ENCODE results near the gene HSPA13. TPM values are rescaled to one million over a fixed set of nuclear protein-coding genes. Genes with fewer than 3 reads are reported as not detected.

HSPA13 gene
- total RNA-seq, 1 donor from 2014 or later = 40.9 TPM

DNA sequence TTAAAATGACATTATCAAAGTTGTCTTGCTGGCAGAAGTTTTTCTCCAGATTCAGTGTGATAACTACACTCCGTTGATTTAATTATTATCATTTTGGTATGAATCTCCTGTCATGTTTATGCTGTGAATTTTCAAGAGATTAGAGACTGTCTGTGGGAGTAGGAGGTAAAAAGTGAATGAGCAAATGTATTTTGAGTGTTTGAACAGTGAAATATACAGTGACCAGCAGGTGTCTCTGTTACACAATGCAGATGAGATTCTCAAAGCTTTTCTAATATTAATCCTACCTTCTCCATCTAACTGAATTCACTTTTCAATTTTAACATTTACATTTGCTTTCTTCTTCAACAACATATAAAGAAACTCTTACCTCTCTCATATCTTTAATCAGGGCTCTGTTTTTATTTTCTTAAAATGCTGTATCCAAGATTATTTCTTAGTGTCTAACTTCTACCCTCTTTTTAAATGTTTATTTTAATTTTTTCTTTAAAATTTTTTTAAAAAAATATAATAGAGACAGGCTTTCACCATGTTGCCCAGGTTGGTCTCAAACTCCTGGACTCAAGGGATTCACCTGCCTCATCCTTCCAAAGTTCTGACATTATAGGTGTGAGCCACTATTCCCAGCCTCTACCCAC is 20.9 kb upstream of the HSPA13 start:
- peak; percentile 80 for TF ChIP-seq CTCF (conservative IDR thresholded peaks at IDR 0.05)
- H3K36me3 Mint-ChIP-seq (ENCODE audit: low read depth) = no peaks in the 10 kb centered on the region
- no peaks in the 10 kb centered on the region for H3K27me3 Mint-ChIP-seq (ENCODE audit: low read depth)
- H3K4me1 Mint-ChIP-seq = peaks cover 4% of the 10 kb centered on the region
- H3K27ac Mint-ChIP-seq (ENCODE audit: unreplicated experiment) = no peak overlapping the region
- DNase-seq (ENCODE audit: low read depth, low spot score) = no peak
- no peak overlapping the region for H3K4me3 Mint-ChIP-seq
- H3K9me3 Mint-ChIP-seq = peaks cover 2% of the 10 kb centered on the region

DNA sequence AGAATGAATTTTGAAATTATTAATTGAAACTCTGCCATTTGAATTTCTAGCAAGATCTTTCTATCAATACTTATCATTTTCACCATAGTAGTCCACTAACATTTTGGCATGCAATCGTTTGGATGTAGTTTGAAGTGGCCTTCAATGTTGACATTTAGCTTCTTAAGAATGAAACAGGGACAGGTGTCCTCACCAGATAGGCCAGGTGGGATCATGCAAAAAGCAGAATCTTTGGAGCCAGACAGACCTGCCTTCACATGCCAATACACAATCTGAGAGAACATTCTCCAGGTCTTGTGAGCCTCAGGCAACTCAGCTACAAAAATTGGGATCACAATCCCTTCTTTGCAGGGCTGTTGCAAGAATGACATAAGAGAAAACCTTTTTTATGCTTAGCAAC is 18.3 kb upstream of the HSPA13 start:
- H3K27me3 Mint-ChIP-seq (ENCODE audit: low read depth) = no peaks in the 10 kb centered on the region
- no peak for DNase-seq (ENCODE audit: low read depth, low spot score)
- H3K4me3 Mint-ChIP-seq = no peak overlapping the region
- no peak overlapping the region for H3K27ac Mint-ChIP-seq (ENCODE audit: unreplicated experiment)
- H3K9me3 Mint-ChIP-seq = peaks cover 2% of the 10 kb centered on the region
- H3K4me1 Mint-ChIP-seq = peaks cover 4% of the 10 kb centered on the region
- TF ChIP-seq CTCF (conservative IDR thresholded peaks at IDR 0.05) = no peak
- H3K36me3 Mint-ChIP-seq (ENCODE audit: low read depth) = no peaks in the 10 kb centered on the region

DNA sequence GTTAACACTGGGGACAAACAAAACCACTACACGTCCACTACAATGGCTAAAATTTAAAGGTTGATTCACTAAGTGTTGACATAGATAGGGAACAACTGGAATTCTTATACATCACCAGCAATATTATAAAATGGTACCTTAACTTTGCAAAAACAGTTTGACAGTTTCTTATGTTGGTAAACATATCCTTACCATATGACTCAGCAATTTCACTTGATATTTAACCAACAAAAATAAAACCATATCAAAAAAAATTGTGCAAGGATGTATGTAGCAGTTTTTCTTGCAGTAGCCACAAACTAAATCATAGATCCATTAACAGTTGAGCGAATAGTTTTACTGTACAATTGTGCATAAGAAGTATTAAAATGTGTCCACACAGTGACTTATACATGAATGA is 5.3 kb upstream of the HSPA13 start:
- Mint-ChIP-seq H3K4me1 (peaks cover 11% of the 10 kb centered on the region), H3K4me3 (no peak overlapping the region), H3K36me3 (ENCODE audit: low read depth) (no peaks in the 10 kb centered on the region), H3K9me3 (peaks cover 3% of the 10 kb centered on the region), H3K27ac (ENCODE audit: unreplicated experiment) (no peak overlapping the region), H3K27me3 (ENCODE audit: low read depth) (no peaks in the 10 kb centered on the region)
- DNase-seq (ENCODE audit: low read depth, low spot score) = no peak
- TF ChIP-seq CTCF (conservative IDR thresholded peaks at IDR 0.05) = no peak

DNA sequence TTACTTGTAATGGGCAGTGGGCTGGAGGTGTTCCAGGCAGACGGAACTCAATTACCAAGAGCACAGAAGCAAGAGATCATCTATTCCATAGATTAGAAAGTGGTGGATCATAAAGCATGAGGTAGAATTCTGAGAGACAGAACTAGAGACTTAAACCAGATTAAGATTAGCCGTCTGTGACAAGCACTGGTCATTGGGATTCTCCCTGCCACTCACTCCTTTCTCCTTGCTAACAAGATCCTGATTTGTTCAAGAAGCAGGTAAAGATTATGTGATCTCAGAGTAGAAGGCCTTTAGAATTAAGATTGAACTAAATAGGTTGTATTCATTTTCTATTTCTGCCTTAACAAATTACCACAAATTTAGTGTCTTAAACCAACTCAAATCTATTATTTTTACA is 1.5 kb upstream of the HSPA13 start:
- H3K4me3 Mint-ChIP-seq = peak overlapping the region; percentile 99
- H3K36me3 Mint-ChIP-seq (ENCODE audit: low read depth) = no peaks in the 10 kb centered on the region
- H3K4me1 Mint-ChIP-seq = peaks cover 42% of the 10 kb centered on the region
- H3K27ac Mint-ChIP-seq (ENCODE audit: unreplicated experiment) = peak overlapping the region; percentile 98
- TF ChIP-seq CTCF (conservative IDR thresholded peaks at IDR 0.05) = no peak
- no peak for DNase-seq (ENCODE audit: low read depth, low spot score)
- H3K9me3 Mint-ChIP-seq = peaks cover 3% of the 10 kb centered on the region
- H3K27me3 Mint-ChIP-seq (ENCODE audit: low read depth) = no peaks in the 10 kb centered on the region

DNA sequence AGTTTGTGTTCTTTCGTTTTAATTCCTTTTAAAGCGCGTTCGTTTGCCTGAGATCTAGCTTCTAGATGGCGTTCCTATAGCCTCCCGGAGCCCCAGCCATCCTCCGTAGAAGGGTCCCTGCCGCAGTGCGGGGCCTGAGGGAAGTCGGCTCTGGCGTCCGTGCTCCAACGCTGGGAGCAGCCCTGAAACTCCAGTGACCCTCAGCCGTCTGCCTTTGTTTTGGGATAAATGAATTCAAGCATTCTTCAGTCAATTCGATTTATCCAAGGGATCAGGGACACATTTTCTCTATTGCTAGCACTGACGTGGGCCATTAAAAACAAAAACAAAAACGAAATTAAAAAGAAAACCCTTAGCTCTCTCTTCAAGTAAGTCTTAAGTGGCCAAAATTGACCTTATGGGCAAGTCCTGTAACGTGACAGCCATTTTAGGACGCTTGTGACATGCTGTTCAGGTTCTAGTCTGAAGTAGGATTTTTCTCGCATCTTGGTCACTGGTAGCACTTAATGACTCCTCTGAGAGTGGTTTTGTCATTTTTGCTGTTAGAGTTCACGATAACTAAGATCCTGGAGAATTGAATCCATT is 742 bp upstream of the HSPA13 start:
- Mint-ChIP-seq H3K9me3 (peaks cover 2% of the 10 kb centered on the region), H3K36me3 (ENCODE audit: low read depth) (no peaks in the 10 kb centered on the region), H3K4me3 (peak overlapping the region; percentile 99), H3K4me1 (peaks cover 44% of the 10 kb centered on the region), H3K27ac (ENCODE audit: unreplicated experiment) (peak overlapping the region; percentile 98), H3K27me3 (ENCODE audit: low read depth) (no peaks in the 10 kb centered on the region)
- TF ChIP-seq CTCF (conservative IDR thresholded peaks at IDR 0.05) = no peak
- no peak for DNase-seq (ENCODE audit: low read depth, low spot score)

Data from neural crest cell (in vitro differentiated cells).